Measurements from ENCODE around the gene NDFIP2. TPM values are rescaled to one million over a fixed set of nuclear protein-coding genes. Genes with fewer than 3 reads are reported as not detected.

NDFIP2 gene
- total and polyA plus RNA-seq, 2 experiments from 2014 or later = 28.3 to 28.7 TPM

- TF ChIP-seq ZNF462 (CRISPR knock-in tag; IDR thresholded peaks at IDR 0.05) = no peak
These were observed 12.1 kb upstream of the NDFIP2 start (continued) for GRCh38 chr13:79468819-79469218.

GRCh38 chr13:79469608-79470007 is 11.3 kb upstream of the NDFIP2 start:
- no peak overlapping the region for H3K4me3 ChIP-seq
- Mint-ChIP-seq H3K27ac (no peak overlapping the region), H3K9me3 (peaks cover 4% of the 10 kb centered on the region; the same call in 2 of the 3 replicates), H3K36me3 (ENCODE audit: low read depth) (no peaks in the 10 kb centered on the region), H3K27me3 (ENCODE audit: insufficient read depth, low read depth, poor library complexity) (no peaks in the 10 kb centered on the region), H3K4me1 (no peaks in the 10 kb centered on the region), H3K4me3 (no peak overlapping the region)
- H3K4me2 ChIP-seq = no peak overlapping the region
- H3K79me2 ChIP-seq (replicated peaks; ENCODE audit: insufficient read depth) = no peaks in the 10 kb centered on the region
- no peaks in the 10 kb centered on the region for H3K4me1 ChIP-seq (ENCODE audit: insufficient read depth)
- H3K9me2 ChIP-seq (ENCODE audit: insufficient read depth) = no peaks in the 10 kb centered on the region
- ATAC-seq = no peak
- H2AFZ ChIP-seq = no peak overlapping the region
- no peaks in the 10 kb centered on the region for H3K36me3 ChIP-seq (ENCODE audit: insufficient read depth)
- no peak for DNase-seq (ENCODE audit: low spot score)
- H3F3A ChIP-seq (replicated peaks; ENCODE audit: low read depth) = no peaks in the 10 kb centered on the region
- H4K20me1 ChIP-seq (replicated peaks; ENCODE audit: insufficient read depth) = no peaks in the 10 kb centered on the region
- no peak overlapping the region for H3K27ac ChIP-seq (ENCODE audit: low read depth)
- H3K27me3 ChIP-seq (ENCODE audit: insufficient read depth) = no peaks in the 10 kb centered on the region
- no peak for TF ChIP-seq ZNF462 (CRISPR knock-in tag; IDR thresholded peaks at IDR 0.05)
- TF ChIP-seq EZH2 (IDR thresholded peaks at IDR 0.05; ENCODE audit: low read depth, unreplicated experiment) = no peak
- TF ChIP-seq CTCF (conservative IDR thresholded peaks at IDR 0.05; ENCODE audit: low read depth in 2 of 2) = no peak
- no peak for TF ChIP-seq ETS1 (IDR thresholded peaks at IDR 0.05)
- no peak for TF ChIP-seq ZNF114 (CRISPR knock-in tag; IDR thresholded peaks at IDR 0.05)
- TF ChIP-seq STAT1 (IDR thresholded peaks at IDR 0.05; ENCODE audit: unreplicated experiment) = no peak
- TF ChIP-seq EZH2phosphoT487 (IDR thresholded peaks at IDR 0.05; ENCODE audit: unreplicated experiment) = no peak

All from GM23338 (cell line).